Measurements from ENCODE around the gene GADD45A.
A peak's percentile ranks its signal among the peaks of the same experiment; 100 is the strongest.

GADD45A gene

GRCh38 chr1:67668660-67669059, 16.3 kb upstream of the GADD45A start:
- DNase-seq (ENCODE audit: low read depth in 2 of 2), result no peak

- DNase-seq (ENCODE audit: low read depth in 2 of 2), result no peak
Measured at GRCh38 chr1:67672260-67672803, 12.7 kb upstream of the GADD45A start.

DNA sequence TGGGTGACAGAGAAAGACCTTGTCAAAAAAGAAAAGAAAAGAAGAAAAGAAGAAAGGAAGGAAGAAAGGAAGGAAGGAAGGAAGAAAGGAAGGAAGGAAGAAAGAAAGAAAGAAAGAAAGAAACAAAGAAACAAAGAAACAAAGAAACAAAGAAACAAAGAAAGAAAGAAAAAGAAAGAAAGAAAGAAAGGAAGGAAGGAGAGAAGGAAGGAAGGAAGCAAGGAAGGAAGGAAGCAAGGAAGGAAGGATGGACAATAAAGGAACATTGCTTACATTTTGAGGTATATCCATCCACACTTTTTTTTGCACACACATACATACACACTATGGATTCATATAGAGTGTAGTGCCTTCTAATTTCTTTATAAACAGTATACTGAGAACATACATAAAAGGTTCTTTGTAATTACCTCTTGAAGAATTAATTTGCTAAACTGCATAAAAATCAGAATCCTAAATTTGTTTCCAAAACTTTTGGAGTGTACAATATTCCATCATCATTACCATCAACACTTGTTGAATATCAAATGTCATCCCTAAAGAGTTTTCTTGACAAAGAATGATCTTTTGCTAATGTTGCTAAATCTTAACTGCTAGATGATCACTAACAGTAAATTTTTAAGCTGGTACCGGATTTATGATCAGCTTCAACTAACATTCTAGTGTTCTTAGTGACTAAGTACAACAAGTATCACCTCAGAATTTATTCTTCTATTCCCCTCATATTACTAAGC, 11.4 kb upstream of the GADD45A start:
- DNase-seq (ENCODE audit: low read depth in 2 of 2), result no peak

- no peak for DNase-seq (ENCODE audit: low read depth in 2 of 2)
Measured at GRCh38 chr1:67674260-67675011, 10.6 kb upstream of the GADD45A start.

GRCh38 chr1:67675800-67676199, 9.2 kb upstream of the GADD45A start:
- no peak for DNase-seq (ENCODE audit: low read depth in 2 of 2)

DNA sequence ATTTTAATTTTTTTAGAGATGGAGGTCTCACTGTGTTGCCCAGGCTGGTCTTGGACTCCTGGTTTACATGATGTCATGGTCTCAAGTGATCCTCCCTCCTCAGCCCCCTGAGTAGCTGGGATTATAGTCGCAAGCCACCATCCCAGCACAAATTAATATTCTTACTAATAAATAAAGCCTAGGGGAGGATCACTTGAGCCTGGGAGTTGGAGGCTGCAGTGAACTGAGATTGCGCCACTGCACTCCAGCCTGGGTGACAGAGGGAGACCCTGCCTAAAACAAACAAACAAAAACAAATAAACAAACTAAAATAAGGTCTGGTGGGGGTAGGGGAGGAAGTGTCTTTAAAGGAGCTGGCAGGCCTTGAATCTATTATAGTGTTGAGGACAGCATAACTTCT, 8.7 kb upstream of the GADD45A start:
- no peak for DNase-seq (ENCODE audit: low read depth in 2 of 2)

DNA sequence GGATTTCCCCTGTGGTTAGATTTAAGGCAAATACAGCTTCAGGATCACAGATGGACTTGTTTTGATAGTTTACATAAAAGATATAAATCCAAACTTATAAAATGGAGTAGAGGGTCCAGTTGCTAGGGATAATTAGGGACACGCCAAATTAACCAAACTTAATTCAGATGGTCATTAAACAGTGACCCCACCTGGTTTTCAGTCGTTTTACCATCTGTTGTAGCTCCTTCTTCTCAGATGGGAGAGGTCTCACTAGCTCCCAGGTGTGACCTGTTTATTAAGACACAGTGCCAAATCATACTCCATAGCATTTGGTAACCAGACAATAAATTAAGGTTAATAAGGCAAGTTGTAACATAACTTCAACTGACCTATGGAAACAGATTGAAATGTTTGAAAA, 8.1 kb upstream of the GADD45A start:
- DNase-seq (ENCODE audit: low read depth in 2 of 2), result no peak

DNA sequence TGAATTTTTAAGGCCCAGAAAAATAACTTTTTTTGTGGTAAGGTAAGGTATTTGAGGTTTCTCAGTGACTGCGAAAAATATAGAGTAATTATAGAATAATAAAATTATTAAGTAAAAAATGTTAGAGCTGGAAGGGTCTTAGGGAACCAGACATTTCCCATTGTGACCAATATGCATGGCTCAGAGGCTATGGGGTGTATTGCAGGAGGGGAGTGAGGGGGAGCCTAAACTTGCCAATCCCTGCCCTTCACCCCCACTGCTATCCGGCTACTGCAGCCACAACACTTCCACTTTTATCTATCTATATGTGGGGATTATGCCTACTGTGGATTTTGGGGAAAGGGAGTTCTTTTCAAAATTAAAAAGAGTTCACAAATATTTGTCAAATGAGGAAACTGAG, 7.6 kb upstream of the GADD45A start:
- DNase-seq (ENCODE audit: low read depth in 2 of 2), result no peak

DNA sequence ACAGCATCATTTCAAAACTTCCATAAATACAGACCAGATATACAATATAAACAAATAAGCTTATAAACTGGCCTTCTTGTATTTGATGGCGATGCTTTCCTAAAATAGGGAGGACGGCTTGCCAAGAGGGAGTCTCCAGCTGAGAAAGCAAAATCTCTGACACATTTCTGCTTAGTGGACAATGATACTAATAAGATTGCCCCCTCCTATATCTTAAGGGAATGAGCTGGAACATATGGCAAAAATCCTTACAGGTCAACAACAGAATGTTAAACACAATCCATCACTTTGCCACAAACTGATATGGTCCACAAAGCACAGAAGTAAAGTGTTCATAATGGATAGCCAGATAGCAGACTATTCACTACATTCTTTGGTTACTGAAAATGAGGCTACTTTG, 7.1 kb upstream of the GADD45A start:
- DNase-seq (ENCODE audit: low read depth in 2 of 2), result no peak

DNA sequence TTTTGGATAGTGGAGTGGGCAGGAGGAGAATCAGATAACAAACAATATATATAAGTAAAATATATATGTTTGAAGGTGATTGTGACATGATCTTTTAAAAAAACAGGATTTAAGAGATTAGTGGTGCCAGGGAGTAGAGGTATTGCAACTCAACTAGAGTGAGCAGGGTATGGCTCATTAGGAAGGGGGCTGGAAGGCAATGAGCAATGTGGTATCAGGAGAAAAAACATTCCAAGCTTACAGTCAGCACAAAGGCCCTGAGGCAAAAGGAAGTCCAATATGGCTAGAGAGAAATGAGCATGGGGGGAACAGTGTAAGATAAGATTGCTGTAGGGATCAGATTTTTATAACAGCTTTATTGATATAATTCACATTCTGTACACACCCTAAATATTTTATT, 5.3 kb upstream of the GADD45A start:
- no peak for DNase-seq (ENCODE audit: low read depth in 2 of 2)

GRCh38 chr1:67680486-67680885, 4.5 kb upstream of the GADD45A start:
- DNase-seq (ENCODE audit: low read depth in 2 of 2), result no peak

DNA sequence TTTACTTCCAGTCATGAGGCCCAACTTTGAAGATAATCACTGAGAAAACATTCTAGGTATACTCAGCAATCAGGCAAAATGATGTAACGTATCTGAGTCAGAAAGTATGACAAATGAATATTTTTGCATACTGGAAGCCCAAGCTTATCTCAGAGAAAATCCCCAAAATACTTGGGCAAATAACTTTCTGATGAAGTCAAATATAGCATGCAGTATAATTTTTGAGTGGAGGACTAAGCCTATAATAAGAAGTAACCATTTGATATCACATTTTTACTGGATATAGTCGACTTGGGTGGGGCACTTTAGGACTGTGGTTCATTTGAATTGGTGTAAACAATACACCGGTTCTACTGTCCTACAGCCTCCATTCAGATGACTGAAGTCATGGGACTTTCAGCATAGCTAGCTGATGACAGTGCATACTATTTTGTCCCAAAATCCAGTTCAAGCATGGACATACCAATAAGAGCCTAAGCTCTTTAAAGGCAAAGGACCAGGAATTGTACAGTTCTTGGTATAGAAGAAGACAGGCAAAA, 2.3 kb upstream of the GADD45A start:
- no peak for DNase-seq (ENCODE audit: low read depth in 2 of 2)

GRCh38 chr1:67683316-67683715, 1.7 kb upstream of the GADD45A start:
- no peak for DNase-seq (ENCODE audit: low read depth in 2 of 2)

- peak in 1 of 2 donors; percentile 35 for DNase-seq (ENCODE audit: low read depth in 2 of 2)
Measured at GRCh38 chr1:67683766-67684525, 1.1 kb upstream of the GADD45A start.

DNA sequence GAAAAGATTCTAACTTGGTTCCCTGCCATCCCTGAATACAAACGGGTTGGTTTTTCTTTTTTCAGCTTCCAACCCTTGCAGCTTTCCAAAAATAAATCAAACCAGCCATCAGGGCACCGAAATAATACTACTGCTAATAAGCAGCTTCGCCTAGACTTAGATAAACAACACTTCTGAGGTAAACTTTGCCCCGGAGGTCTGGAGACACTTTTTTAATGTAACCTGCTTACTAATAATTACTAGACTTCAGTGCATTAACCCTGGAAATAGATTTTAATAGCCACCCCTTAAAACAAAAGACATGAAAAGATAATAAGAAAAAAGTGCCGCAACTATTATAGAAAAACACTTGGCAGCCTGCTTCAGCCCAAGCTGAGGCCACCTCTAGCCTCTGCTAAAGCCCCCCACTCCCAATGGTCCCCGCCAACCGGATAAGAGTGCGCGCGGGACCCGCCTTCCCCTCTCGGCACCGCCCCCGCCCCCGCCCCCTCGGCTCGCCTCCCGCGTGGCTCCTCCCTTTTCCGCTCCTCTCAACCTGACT, 405 bp upstream of the GADD45A start:
- DNase-seq (ENCODE audit: low read depth in 2 of 2), result no peak

DNA sequence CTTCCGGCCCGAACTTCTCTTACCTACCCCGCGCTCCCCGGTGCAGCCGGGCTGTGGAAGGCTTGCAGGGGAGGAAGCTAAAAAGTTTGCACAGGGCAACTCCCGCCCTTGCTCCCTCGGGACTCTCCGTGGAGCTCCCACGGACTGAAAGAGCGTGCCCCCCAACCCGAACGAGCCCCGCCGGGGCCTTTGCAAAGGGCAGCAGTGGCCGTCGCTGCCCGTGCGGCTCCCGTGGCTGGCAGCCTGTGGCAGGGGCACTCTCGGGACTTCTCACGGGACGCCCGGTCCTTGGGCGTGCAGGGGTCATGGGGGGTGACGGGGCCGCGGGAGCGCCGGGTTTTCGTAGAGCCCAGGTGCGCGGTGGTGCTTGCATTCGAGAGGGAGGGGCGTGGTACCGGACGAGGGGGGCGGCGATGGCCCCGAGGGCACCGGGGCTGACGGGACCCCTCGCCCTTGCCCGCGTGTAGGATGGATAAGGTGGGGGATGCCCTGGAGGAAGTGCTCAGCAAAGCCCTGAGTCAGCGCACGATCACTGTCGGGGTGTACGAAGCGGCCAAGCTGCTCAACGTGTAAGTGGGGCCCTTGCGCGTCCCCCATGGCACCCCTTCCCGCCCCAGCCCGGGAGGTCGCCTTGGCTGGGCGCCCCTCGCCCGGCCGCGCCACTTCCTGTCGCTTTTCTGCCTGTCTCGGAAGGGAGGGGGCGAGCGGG, 711 bp downstream of the GADD45A start:
- DNase-seq (ENCODE audit: low read depth in 2 of 2), result peak; percentile 47 to 49

GRCh38 chr1:67686267-67687197, 1.5 kb downstream of the GADD45A start:
- peak in 1 of 2 donors; percentile 30 for DNase-seq (ENCODE audit: low read depth in 2 of 2)

- DNase-seq (ENCODE audit: low read depth in 2 of 2), result no peak
Measured at GRCh38 chr1:67687198-67687545, 2.2 kb downstream of the GADD45A start.

DNA sequence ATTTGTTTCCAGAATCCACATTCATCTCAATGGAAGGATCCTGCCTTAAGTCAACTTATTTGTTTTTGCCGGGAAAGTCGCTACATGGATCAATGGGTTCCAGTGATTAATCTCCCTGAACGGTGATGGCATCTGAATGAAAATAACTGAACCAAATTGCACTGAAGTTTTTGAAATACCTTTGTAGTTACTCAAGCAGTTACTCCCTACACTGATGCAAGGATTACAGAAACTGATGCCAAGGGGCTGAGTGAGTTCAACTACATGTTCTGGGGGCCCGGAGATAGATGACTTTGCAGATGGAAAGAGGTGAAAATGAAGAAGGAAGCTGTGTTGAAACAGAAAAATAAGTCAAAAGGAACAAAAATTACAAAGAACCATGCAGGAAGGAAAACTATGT, 2.6 kb downstream of the GADD45A start:
- DNase-seq (ENCODE audit: low read depth in 2 of 2), result no peak

All from stimulated activated CD4-positive, alpha-beta T cell treated with anti-CD3 and anti-CD28 coated beads, Interleukin-15, amount 100 ng/mL, for 48 hours (primary cell).